Dendritic cell treated with granulocyte-macrophage colony-stimulating factor and Interleukin-4, amounts not matched to agents 40 ng/mL and 50 ng/mL, for 4 days (primary cell): ENCODE measurements around the gene ZNF148.

Source experiments
- H3K27ac Mint-ChIP-seq: one replicate; pipeline ENCODE4 v1.8.0; 2022; ENCODE audit warnings: mild to moderate bottlenecking, mixed read lengths
- H3K27me3 Mint-ChIP-seq: one replicate; pipeline ENCODE4 v1.8.0; 2022; ENCODE audit warnings: mild to moderate bottlenecking, mixed read lengths
- H3K36me3 Mint-ChIP-seq: one replicate; pipeline ENCODE4 v1.8.0; 2022; ENCODE audit warnings: low read depth, mixed read lengths
- H3K4me1 Mint-ChIP-seq: one replicate; pipeline ENCODE4 v1.8.0; 2022; ENCODE audit warnings: low read depth, mixed read lengths
- H3K4me3 Mint-ChIP-seq: one replicate; pipeline ENCODE4 v1.8.0; 2022; ENCODE audit warnings: mild to moderate bottlenecking, moderate library complexity, mixed read lengths
- H3K9me3 Mint-ChIP-seq: one replicate; pipeline ENCODE4 v1.8.0; 2022; ENCODE audit warnings: mixed read lengths
- intact Hi-C: fragments of 100-400 bp; cut with micrococcal nuclease; formaldehyde crosslinking; loops from one replicate; pipeline ENCODE4 v1.15.0; 2022

The ZNF148 gene

GRCh38 chr3:125232401-125232800 lies 142.7 kb downstream of the ZNF148 start:
- H3K27ac Mint-ChIP-seq: no peak overlapping the region
- H3K9me3 Mint-ChIP-seq: no peaks in the 10 kb centered on the region

GRCh38 chr3:125231895-125232294 lies 143.2 kb downstream of the ZNF148 start:
- Mint-ChIP-seq H3K4me1 (no peaks in the 10 kb centered on the region), H3K27ac (no peak overlapping the region), H3K36me3 (peaks cover 47% of the 10 kb centered on the region), H3K9me3 (no peaks in the 10 kb centered on the region), H3K27me3 (no peaks in the 10 kb centered on the region), H3K4me3 (no peak overlapping the region)
- intact Hi-C loops: no loop called here

More at GRCh38 chr3:125232401-125232800, 142.7 kb downstream of the ZNF148 start:
- Mint-ChIP-seq H3K4me3 (no peak overlapping the region), H3K27me3 (no peaks in the 10 kb centered on the region), H3K36me3 (peaks cover 52% of the 10 kb centered on the region), H3K4me1 (no peaks in the 10 kb centered on the region)
- intact Hi-C loops: no loop called here

DNA sequence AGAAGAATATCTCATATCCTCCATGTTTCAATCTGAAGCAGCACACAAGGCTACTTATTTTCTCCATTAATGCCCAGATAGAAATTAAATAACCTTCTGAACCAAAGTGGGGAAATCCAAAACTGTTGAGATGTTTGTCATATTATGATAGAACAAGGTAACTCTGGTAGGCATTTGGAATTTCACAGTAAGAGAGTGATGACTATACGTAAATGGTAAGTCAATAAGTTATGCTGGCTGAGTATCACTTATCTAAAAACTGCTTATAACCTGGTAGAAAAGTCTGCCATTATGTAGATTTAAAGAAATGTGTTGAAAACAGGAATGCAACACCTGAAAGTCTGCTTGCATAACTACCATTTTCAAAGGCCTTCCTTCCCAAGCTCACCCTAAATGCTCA lies 145.4 kb downstream of the ZNF148 start:
- Mint-ChIP-seq H3K27me3 (no peaks in the 10 kb centered on the region), H3K4me1 (no peaks in the 10 kb centered on the region), H3K27ac (no peak overlapping the region), H3K9me3 (no peaks in the 10 kb centered on the region), H3K36me3 (peaks cover 33% of the 10 kb centered on the region), H3K4me3 (no peak overlapping the region)
- intact Hi-C loops: no loop called here

DNA sequence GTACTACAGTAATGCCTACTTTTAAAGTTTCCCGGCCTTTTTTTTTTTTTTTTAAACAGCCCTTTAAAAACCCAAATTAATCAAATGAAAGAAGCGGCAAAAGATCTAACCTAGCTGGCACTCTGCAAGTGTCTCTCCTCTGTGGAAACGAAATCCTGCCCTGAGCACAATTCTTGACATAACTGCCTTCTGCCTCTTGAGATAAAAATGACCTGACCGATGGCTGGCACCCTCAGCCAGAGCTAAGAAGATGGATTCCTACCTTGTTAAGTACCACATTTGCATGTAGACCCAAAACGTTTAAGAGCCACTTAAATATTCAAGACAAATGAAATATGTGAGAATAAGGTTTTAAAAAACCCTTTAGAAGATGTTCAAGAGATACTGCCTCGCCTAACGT lies 146.0 kb downstream of the ZNF148 start:
- Mint-ChIP-seq H3K4me3 (no peak overlapping the region), H3K4me1 (no peaks in the 10 kb centered on the region)

GRCh38 chr3:125221831-125222230 lies 153.3 kb downstream of the ZNF148 start:
- Mint-ChIP-seq H3K36me3 (no peaks in the 10 kb centered on the region), H3K9me3 (no peaks in the 10 kb centered on the region), H3K27me3 (peaks cover 8% of the 10 kb centered on the region), H3K27ac (no peak overlapping the region), H3K4me3 (no peak overlapping the region), H3K4me1 (peaks cover 14% of the 10 kb centered on the region)
- intact Hi-C loops: no loop called here

More for the DNA sequence above, 146.0 kb downstream of the ZNF148 start:
- H3K9me3 Mint-ChIP-seq: no peaks in the 10 kb centered on the region
- intact Hi-C loops: no loop called here
- H3K36me3 Mint-ChIP-seq: peaks cover 33% of the 10 kb centered on the region
- no peak overlapping the region for H3K27ac Mint-ChIP-seq
- H3K27me3 Mint-ChIP-seq: no peaks in the 10 kb centered on the region

- Mint-ChIP-seq H3K36me3 (no peaks in the 10 kb centered on the region), H3K27me3 (peaks cover 12% of the 10 kb centered on the region), H3K4me3 (no peak overlapping the region), H3K27ac (no peak overlapping the region), H3K9me3 (no peaks in the 10 kb centered on the region), H3K4me1 (peaks cover 14% of the 10 kb centered on the region)
- intact Hi-C loops: no loop called here
Measured at GRCh38 chr3:125220727-125221429, 154.2 kb downstream of the ZNF148 start.

- no peaks in the 10 kb centered on the region for H3K9me3 Mint-ChIP-seq
- H3K27me3 Mint-ChIP-seq: peaks cover 15% of the 10 kb centered on the region
- no peak overlapping the region for H3K27ac Mint-ChIP-seq
- no peaks in the 10 kb centered on the region for H3K36me3 Mint-ChIP-seq
- H3K4me1 Mint-ChIP-seq: peaks cover 14% of the 10 kb centered on the region
- intact Hi-C loops: no loop called here
- no peak overlapping the region for H3K4me3 Mint-ChIP-seq
Measured at GRCh38 chr3:125220183-125220582, 154.9 kb downstream of the ZNF148 start.

- H3K4me3 Mint-ChIP-seq: no peak overlapping the region
- H3K9me3 Mint-ChIP-seq: no peaks in the 10 kb centered on the region
- H3K36me3 Mint-ChIP-seq: no peaks in the 10 kb centered on the region
- H3K27me3 Mint-ChIP-seq: peaks cover 24% of the 10 kb centered on the region
- H3K27ac Mint-ChIP-seq: no peak overlapping the region
- intact Hi-C loops: no loop called here
- H3K4me1 Mint-ChIP-seq: peaks cover 19% of the 10 kb centered on the region
Measured at GRCh38 chr3:125219261-125219701, 155.8 kb downstream of the ZNF148 start.

- H3K9me3 Mint-ChIP-seq: no peaks in the 10 kb centered on the region
- no peak overlapping the region for H3K4me3 Mint-ChIP-seq
- intact Hi-C loops: no loop called here
- H3K36me3 Mint-ChIP-seq: no peaks in the 10 kb centered on the region
- no peak overlapping the region for H3K27ac Mint-ChIP-seq
- H3K4me1 Mint-ChIP-seq: peaks cover 10% of the 10 kb centered on the region
- peaks cover 57% of the 10 kb centered on the region for H3K27me3 Mint-ChIP-seq
Measured at GRCh38 chr3:125214738-125215137, 160.4 kb downstream of the ZNF148 start.

- Mint-ChIP-seq H3K4me3 (no peak overlapping the region), H3K9me3 (no peaks in the 10 kb centered on the region), H3K36me3 (no peaks in the 10 kb centered on the region), H3K27ac (no peak overlapping the region), H3K27me3 (peaks cover 62% of the 10 kb centered on the region), H3K4me1 (peaks cover 10% of the 10 kb centered on the region)
- intact Hi-C loops: no loop called here
Measured at GRCh38 chr3:125213946-125214542, 161.1 kb downstream of the ZNF148 start.

DNA sequence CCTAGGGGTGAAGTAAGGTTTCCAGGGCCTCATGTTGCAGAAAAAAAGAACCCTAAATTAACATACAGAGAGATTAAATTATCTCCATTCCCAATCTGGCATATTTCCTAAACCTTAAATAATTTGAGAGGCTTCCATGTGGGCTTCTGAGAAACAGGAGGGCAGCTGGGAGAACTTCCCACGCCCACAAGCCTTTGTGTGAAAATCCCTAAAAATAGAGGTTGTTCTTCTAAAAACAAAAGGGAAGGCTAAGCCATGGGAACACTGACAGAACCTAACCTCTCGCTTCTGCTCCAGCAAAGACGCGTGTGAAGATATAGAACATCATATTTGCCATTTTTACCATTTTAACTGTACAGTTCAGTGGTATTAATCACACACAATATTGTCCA lies 161.8 kb downstream of the ZNF148 start:
- H3K27me3 Mint-ChIP-seq: peaks cover 63% of the 10 kb centered on the region
- H3K4me1 Mint-ChIP-seq: peaks cover 10% of the 10 kb centered on the region
- no peak overlapping the region for H3K4me3 Mint-ChIP-seq
- H3K9me3 Mint-ChIP-seq: no peaks in the 10 kb centered on the region
- intact Hi-C loops: no loop called here
- no peak overlapping the region for H3K27ac Mint-ChIP-seq
- H3K36me3 Mint-ChIP-seq: no peaks in the 10 kb centered on the region

- no peaks in the 10 kb centered on the region for H3K36me3 Mint-ChIP-seq
Measured at GRCh38 chr3:125212509-125213363, 162.4 kb downstream of the ZNF148 start, which contains the start of gene SLC12A8. Gene SLC12A8 (minus strand): TSS chr3:125212748. CDS start chr3:125211349, 1,399 bp downstream.

GRCh38 chr3:125212091-125212508 lies 163.0 kb downstream of the ZNF148 start:
- no peak overlapping the region for H3K4me3 Mint-ChIP-seq
- no peak overlapping the region for H3K27ac Mint-ChIP-seq
- no peaks in the 10 kb centered on the region for H3K36me3 Mint-ChIP-seq
- H3K9me3 Mint-ChIP-seq: no peaks in the 10 kb centered on the region
- peaks cover 10% of the 10 kb centered on the region for H3K4me1 Mint-ChIP-seq
- intact Hi-C loops: no loop called here
- peaks cover 63% of the 10 kb centered on the region for H3K27me3 Mint-ChIP-seq

More at GRCh38 chr3:125212509-125213363, 162.4 kb downstream of the ZNF148 start, which contains the start of gene SLC12A8:
- intact Hi-C loops: no loop called here
- Mint-ChIP-seq H3K4me3 (peak within 1 kb of the TSS; percentile 10), H3K4me1 (peaks cover 10% of the 10 kb centered on the region), H3K27me3 (peaks cover 62% of the 10 kb centered on the region), H3K27ac (no peak within 1 kb of the TSS), H3K9me3 (no peaks in the 10 kb centered on the region)
